Measurements from ENCODE around the gene C3orf70. TPM values are rescaled to one million over a fixed set of nuclear protein-coding genes. Genes with fewer than 3 reads are reported as not detected.

The C3orf70 gene
- total RNA-seq, 1 donor from 2014 or later, result 0.99 TPM

DNA sequence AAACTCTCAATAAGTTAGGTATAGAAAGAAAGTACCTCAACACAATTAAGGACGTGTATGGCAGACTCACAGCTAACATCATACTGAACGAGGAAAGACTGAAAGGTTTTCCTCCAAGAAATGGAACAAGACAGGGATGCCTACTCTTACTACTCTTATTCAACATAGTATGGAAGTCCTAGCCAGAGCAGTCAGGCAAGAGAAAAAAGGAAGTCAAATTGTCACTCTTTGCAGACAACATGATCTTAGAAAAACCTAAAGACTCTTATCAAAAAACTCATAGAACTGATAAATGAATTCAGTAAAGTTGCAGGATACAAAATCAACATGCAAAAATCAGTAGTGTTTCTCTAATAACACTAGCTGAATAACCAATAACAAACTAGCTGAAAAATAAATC lies 96.0 kb downstream of the C3orf70 start:
- no peak for DNase-seq (ENCODE audit: low read depth, low spot score)

DNA sequence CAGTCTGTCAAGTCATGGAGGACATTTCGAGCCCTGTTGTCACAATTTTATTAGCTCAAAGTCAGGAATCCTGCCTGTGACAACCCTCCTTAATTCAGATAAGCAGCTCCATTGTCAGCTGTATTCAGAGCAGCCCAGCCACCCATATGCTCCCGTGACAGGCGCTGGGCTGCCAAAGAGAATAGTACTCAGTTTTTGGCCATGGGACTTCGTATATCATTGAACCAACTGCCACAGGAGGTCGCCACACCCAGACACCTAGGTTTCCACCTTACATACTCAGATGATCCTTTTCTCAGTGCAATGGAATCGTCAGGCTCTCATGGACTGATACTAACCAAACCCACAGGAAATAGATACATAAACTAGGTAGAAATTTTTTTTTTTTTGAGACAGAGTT lies 100.2 kb downstream of the C3orf70 start:
- no peak for DNase-seq (ENCODE audit: low read depth, low spot score)

DNA sequence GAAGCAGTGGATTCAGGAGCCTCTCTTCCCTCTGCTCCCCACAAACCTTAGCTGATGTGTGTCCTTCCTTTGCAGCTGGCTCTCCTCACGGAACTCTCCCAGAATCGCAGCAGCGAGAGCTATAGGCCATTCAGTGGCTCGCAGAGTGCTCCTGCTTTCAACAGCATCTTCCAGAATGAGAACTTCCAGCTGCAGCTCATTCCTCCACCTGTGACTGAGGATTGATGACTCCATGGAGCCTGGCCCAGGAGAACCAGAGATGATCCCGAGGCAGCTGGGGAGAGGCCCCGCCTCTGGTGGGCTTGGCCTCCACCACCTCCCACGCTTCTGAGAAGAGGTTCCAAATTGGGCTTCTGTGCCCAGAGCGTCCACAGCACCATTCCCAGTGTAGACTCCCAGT lies 101.1 kb downstream of the C3orf70 start:
- DNase-seq (ENCODE audit: low read depth, low spot score), result no peak

DNA sequence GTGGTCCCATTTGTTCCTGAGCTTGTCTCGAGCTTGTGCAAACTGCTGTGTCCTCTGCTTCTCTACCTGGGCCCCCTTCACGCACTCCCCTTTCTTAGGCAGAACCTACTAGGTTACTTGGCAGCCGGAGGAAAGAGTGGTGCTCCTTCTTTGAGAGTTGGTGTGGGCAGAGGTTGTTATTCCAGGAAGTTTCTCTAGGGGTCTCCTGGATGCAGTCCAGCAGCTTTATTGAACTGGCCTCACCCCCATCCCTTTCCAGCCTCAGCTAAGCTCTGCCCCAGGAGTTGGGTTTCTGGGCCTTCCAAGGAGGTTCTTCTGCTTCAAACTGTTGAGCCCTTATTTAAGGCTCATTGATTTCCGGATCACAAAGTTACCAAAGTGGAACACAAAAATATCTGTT lies 103.2 kb downstream of the C3orf70 start:
- no peak for DNase-seq (ENCODE audit: low read depth, low spot score)

DNA sequence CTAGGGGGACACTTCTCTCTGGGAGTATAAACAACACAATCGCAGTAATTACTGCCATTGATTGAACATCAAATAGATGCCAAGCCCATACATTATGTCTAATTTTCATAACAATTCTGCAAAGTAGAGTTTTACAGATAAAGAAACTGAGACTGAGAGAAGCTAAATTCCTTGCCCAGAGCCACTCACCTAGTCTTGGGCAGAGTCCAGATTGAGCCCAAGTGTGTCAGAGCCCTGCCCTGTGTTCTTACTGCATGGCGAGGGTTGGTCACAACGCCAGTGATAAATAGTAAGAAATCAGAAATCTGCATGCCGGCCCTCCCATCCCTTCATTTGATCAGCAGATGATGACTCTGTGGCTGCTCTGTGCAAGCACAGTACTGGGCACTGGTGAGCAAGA lies 106.3 kb downstream of the C3orf70 start:
- no peak for DNase-seq (ENCODE audit: low read depth, low spot score)

DNA sequence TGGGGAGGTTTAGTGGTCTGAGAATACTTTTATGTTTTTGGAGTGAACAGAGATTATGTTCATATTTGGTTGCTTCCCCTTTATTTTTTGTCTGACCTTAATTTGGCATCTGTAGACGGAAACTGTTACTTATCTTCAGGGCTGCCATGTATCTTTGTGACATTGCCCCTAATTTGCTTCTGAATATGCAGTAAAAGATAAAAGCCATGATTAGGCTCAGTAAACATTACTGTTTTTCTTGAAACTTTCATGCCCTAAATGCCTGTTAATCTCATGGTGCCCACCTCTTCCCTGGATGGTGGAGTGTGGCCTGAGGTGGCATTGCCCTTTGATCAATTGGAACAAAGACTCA lies 106.7 kb downstream of the C3orf70 start:
- no peak for DNase-seq (ENCODE audit: low read depth, low spot score)

DNA sequence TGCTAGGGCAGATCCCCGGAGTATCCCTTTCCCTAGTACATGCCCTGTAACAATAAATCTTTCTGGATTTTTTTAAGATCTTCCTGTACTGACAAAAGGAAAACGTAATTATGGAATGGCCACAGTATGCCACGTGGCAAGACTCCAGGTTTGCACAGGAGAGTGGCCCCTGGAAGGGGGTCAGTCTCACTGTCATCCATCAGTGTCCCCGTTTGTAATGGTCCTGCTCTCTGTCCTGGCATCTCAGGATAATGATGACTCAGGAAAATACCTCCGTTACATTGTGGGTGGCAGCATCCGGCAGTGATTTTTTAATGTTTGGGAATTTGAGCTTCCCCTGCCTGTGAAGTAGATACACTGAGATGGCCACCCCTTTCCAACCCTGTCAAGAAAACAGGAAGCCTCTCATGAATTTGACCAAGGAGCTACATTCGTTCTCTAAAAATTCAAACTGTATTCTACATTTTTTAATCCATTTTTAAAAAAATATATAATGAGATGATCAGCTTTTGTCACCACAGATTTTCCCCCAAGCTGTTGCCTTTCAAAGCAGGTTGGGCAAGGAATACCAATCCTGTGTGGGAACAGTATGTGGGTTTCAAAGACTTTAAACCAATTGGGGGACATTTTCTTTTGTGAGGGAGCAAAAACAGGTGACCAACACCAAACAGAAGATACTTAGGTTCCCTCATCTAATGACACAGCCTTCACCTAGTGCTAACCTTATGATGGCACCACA lies 110.4 kb downstream of the C3orf70 start:
- DNase-seq (ENCODE audit: low read depth, low spot score), result no peak

DNA sequence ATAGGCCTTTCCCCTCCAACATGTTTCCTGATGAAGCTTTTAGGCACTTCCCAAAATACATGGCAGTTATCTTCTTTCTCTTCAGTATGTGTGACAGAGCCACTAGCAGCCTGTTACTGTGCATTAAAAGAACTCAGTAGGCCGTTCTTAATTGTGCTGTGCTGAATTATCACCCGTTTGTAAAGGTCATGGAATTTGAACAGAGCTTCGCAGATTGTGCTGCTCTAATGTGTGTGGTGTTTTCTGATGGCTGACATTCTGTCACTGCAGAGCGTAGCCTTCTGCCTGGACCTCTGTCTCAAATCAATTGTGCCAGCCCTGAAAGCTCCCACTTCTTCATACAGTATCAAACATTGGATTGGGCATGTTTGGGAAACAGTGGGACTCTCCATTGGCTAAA lies 111.3 kb downstream of the C3orf70 start:
- DNase-seq (ENCODE audit: low read depth, low spot score), result no peak

DNA sequence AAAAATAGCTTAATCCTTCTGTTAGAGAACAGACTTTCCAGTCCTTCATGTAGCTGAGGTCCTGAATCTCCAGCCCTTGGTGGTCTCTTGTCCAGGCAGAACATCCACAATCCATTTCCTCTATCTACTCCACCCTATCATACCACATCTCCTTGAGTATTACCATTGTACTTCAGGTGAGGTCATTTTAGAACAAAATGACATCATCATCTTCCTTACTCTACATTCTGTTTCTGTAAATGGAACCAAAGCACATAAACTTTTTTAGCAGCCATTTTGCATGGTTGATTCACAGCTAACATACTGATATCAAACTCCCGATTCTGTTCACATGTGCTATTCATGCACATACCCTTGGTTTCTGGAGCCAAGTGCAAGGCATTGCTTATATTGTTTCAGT lies 112.4 kb downstream of the C3orf70 start:
- no peak for DNase-seq (ENCODE audit: low read depth, low spot score)

DNA sequence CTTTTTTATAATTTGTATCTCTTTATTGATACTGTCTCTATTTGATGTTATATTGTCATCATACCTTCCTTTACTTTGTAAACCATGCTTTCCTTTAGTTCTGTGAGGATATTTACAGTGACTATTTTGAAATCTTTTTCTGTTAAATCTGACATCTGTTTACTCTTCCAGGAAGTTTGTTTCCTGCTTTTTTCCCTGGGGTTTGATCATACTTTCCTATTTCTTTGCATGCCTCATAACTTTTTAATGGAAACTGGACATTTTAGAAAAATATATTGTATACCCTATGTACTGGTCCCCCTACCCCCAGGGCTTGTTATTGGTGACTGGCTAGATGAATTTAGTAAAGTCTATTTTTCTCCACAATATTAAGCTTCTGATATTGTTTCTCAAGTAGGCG lies 115.1 kb downstream of the C3orf70 start:
- DNase-seq (ENCODE audit: low read depth, low spot score), result no peak

DNA sequence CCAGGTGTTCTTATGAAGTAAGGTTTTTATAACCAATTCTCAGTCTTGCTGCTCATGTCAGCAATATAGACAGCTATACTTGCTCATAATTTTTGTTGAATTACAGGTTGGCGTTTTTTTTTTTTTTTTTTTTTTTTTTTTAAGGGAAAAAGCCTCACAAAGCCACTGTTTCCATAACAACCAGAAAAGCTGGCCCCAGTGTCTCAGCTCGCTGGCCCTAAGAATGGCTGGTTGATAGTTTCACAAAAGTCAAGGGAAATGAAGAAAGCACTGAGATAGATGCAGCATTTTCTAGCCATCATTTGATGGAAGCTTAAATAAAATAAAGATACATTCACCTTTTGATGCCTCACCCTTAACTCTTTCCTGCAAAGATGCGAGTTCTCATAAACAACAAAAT lies 121.9 kb downstream of the C3orf70 start:
- DNase-seq (ENCODE audit: low read depth, low spot score), result no peak

DNA sequence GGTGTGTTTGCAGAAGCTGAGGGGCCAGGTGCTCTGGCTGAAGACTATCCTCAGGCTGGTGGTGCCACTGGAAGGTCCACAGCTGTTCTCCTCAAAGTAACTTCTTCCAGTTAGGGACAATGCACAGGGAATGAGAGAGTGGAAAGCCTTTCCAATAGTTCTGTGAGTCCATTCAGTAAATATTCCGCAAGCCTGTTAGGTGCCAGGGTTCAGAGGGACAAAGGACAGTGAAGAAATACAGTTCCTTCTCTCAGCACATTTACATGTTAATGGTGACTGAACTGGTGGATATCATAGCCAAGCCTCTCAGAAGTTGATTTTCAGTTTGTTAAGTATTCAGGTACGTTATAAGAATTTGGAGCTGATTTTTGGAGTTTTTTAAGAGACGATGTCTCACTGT lies 122.5 kb downstream of the C3orf70 start:
- DNase-seq (ENCODE audit: low read depth, low spot score), result no peak

DNA sequence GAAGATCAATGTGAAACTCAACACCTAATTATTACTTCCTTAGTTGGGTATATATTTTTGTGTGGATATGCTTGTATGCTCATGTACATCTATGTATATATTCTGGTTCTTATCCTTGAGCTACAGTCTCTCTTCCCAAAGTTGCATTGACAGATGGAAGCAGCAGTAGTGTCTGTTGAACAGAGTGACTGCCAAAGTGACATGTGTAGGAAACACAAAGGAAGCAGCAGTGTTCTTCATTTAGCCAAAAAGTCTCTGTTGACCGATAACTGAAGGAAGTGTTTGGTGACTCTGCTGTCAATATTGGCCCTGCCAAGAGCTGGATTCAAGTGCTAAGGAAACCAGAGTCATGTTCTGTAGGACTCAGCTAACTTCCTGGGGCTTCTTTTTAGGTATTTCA lies 123.8 kb downstream of the C3orf70 start:
- DNase-seq (ENCODE audit: low read depth, low spot score), result no peak

DNA sequence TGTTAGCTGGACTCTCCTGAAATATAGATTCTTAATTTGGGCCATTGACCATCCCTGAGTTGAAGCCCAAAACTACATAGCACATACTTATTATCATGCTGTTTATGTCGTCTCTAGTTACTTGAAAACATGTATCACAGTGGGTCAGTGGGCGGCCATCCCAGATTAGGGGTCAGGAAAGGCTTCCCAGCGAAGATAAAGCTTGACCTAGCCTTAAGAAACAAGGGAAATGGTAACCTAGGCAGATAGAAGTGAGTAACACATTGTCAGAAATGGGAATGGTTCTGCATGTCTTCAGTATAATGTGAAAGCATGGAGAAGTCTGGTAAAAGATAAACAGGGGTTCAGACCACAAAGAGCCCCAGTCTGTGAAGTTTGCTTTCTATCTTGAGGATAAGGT lies 124.7 kb downstream of the C3orf70 start:
- DNase-seq (ENCODE audit: low read depth, low spot score), result no peak

Other genes with a start within 250 kb of the C3orf70 start
- 3.2 and 6.3 TPM in 2 replicates for gene EHHADH, start 101.0 kb upstream of the C3orf70 start, total RNA-seq
- gene MAP3K13, start 210.1 kb upstream of the C3orf70 start, total RNA-seq, result 17.3 and 17.5 TPM in 2 replicates

All from pulmonary artery endothelial cell (primary cell).